A549 (cell line): ENCODE data around the gene PSMA4. TPM values are rescaled to one million over a fixed set of nuclear protein-coding genes. Genes with fewer than 3 reads are reported as not detected.
A peak's percentile ranks its signal among the peaks of the same experiment; 100 is the strongest.

Experiments used
- ATAC-seq, 2 experiments: fragments of 200-7000 bp in 1 of 2; fragments of >200 bp in 1 of 2; cut with Nextera tagmentation in 1 of 2; cut with Tn5 transposase in 1 of 2; 3 replicates each; pipeline versions ENCODE4 v1.8.0 to v1.9.1; 2018 to 2020; ENCODE audit warnings: mild to moderate bottlenecking in 1 of 2, moderate library complexity in 1 of 2
- CTCF ChIA-PET: fragments of 300-600 bp; sonication (Branson Sonifier 250); formaldehyde crosslinking; extraction: SDS; loops from one replicate; lab custom pipeline; 2021; ENCODE audit warnings: antibody characterized with exemption, inconsistent platforms; lab: Yijun Ruan, JAX
- POLR2A ChIA-PET: fragments of 350-600 bp; formaldehyde crosslinking; extraction: SDS; loops from one replicate; lab custom pipeline; 2021; ENCODE audit warnings: antibody characterized with exemption, inconsistent platforms; lab: Yijun Ruan, JAX
- DNase-seq, 2 experiments: peaks; one replicate each; pipeline versions ENCODE4 v3.0.0 to v3.0.0-alpha.2; 2011 to 2016; ENCODE audit warnings: low read depth in 1 of 2, low spot score in 1 of 2
- FAIRE-seq: peaks from 2 replicates; lab custom pipeline; 2011; peaks lifted over from hg19 to GRCh38; lab: Jason Lieb, UNC
- H3K27ac ChIP-seq, 2 experiments: fragments of >200 bp; sonication (Bioruptor Twin); formaldehyde crosslinking; 3 replicates each; pipeline ENCODE4 v1.5.1; 2016 to 2017
- H3K4me1 ChIP-seq: fragments of >200 bp; sonication (Bioruptor Twin); formaldehyde crosslinking; 3 replicates; pipeline ENCODE4 v1.6.1; 2016
- H3K4me2 ChIP-seq: fragments of >200 bp; sonication (Bioruptor Twin); formaldehyde crosslinking; 3 replicates; pipeline ENCODE4 v1.6.1; 2016
- H3K4me3 ChIP-seq: fragments of >200 bp; sonication (Bioruptor Twin); formaldehyde crosslinking; 3 replicates; pipeline ENCODE4 v1.5.1; 2016
- H3K9me3 ChIP-seq: fragments of >200 bp; sonication (Bioruptor Twin); formaldehyde crosslinking; 3 replicates; pipeline ENCODE4 v1.6.1; 2016
- BHLHE40 ChIP-seq: IDR thresholded peaks from 2 replicates; pipeline ENCODE4 v1.6.1; 2012; ENCODE audit warnings: low read depth, low read length, inconsistent platforms
- CBX2 ChIP-seq: fragments of 200-600 bp; sonication (generic); IDR thresholded peaks from 2 replicates; pipeline ENCODE4 v1.6.1; 2016; ENCODE audit warnings: low read depth, mild to moderate bottlenecking, borderline replicate concordance
- CBX8 ChIP-seq: fragments of 200-600 bp; sonication (generic); IDR thresholded peaks from 2 replicates; pipeline ENCODE4 v1.6.1; 2016
- CEBPB ChIP-seq, 2 experiments: fragments of >200 bp in 1 of 2; sonication (Bioruptor Twin) in 1 of 2; formaldehyde crosslinking in 1 of 2; IDR thresholded peaks; 2 replicates each; pipeline ENCODE4 v1.6.1; 2012 to 2016
- CHD2 ChIP-seq: fragments of 150-350 bp; IDR thresholded peaks from 2 replicates; pipeline ENCODE4 v1.6.1; 2014; ENCODE audit warnings: low read length; ENCODE audit not compliant: partially characterized antibody
- E2F6 ChIP-seq: IDR thresholded peaks from 2 replicates; pipeline ENCODE4 v1.6.1; 2012; ENCODE audit warnings: low read depth, borderline replicate concordance
- EHF ChIP-seq: fragments of 250-450 bp; sonication (Bioruptor Pico); IDR thresholded peaks from 2 replicates; pipeline ENCODE4 v1.5.0; 2020; ENCODE audit warnings: mild to moderate bottlenecking
- EP300 ChIP-seq, 2 experiments: fragments of >200 bp; sonication (Bioruptor Twin); formaldehyde crosslinking; IDR thresholded peaks; 2 replicates in 1 of 2; 3 replicates in 1 of 2; pipeline ENCODE4 v1.6.1; 2016 to 2017
- FOSB ChIP-seq: fragments of 250-450 bp; sonication (Bioruptor Pico); IDR thresholded peaks from 2 replicates; pipeline ENCODE4 v1.5.0; 2020; ENCODE audit warnings: mild to moderate bottlenecking, moderate library complexity
- FOSL2 ChIP-seq, 2 experiments: fragments of 450-650 bp in 1 of 2; fragments of >200 bp in 1 of 2; sonication (Bioruptor Twin) in 1 of 2; formaldehyde crosslinking; IDR thresholded peaks; 2 replicates each; pipeline versions ENCODE4 v1.5.0 to v1.6.1; 2016 to 2020; ENCODE audit warnings: mild to moderate bottlenecking in 1 of 2, moderate library complexity in 1 of 2
- FOXS1 ChIP-seq: fragments of 250-450 bp; sonication (Bioruptor Pico); IDR thresholded peaks from 2 replicates; pipeline ENCODE4 v1.5.0; 2020; ENCODE audit warnings: mild to moderate bottlenecking, moderate library complexity
- HES2 ChIP-seq: fragments of >200 bp; sonication (Bioruptor Twin); formaldehyde crosslinking; IDR thresholded peaks from 2 replicates; pipeline ENCODE4 v1.6.1; 2016
- HOXA7 ChIP-seq: fragments of 250-450 bp; sonication (Bioruptor Pico); IDR thresholded peaks from 2 replicates; pipeline ENCODE4 v1.5.0; 2020; ENCODE audit warnings: mild to moderate bottlenecking, moderate library complexity
- JUN ChIP-seq, 2 experiments: fragments of >200 bp; sonication (Bioruptor Twin); formaldehyde crosslinking; IDR thresholded peaks; 2 replicates in 1 of 2; 3 replicates in 1 of 2; pipeline ENCODE4 v1.6.1; 2016 to 2017
- JUNB ChIP-seq: fragments of >200 bp; sonication (Bioruptor Twin); formaldehyde crosslinking; IDR thresholded peaks from 2 replicates; pipeline ENCODE4 v1.6.1; 2016
- KDM1A ChIP-seq: fragments of 200-600 bp; sonication (generic); IDR thresholded peaks from 2 replicates; pipeline ENCODE4 v1.6.1; 2016; ENCODE audit warnings: low read depth, mild to moderate bottlenecking
- MAFK ChIP-seq: fragments of 450-650 bp; IDR thresholded peaks from 2 replicates; pipeline ENCODE4 v1.6.1; 2014; ENCODE audit not compliant: partially characterized antibody
- NFE2L2 ChIP-seq: fragments of 150-350 bp; conservative IDR thresholded peaks from 2 replicates; pipeline ENCODE4 v1.6.1; 2014; ENCODE audit warnings: low read length
- PHF8 ChIP-seq: fragments of 200-600 bp; sonication (generic); IDR thresholded peaks from 2 replicates; pipeline ENCODE4 v1.6.1; 2016; ENCODE audit warnings: low read depth, mild to moderate bottlenecking, antibody characterized with exemption, moderate library complexity, borderline replicate concordance
- POLR2A ChIP-seq: IDR thresholded peaks from 2 replicates; pipeline ENCODE4 v1.6.1; 2012; ENCODE audit warnings: mild to moderate bottlenecking, low read length
- RAD21 ChIP-seq, 2 experiments: fragments of >200 bp in 1 of 2; sonication (Bioruptor Twin) in 1 of 2; formaldehyde crosslinking in 1 of 2; IDR thresholded peaks in 1 of 2; conservative IDR thresholded peaks in 1 of 2; 2 replicates in 1 of 2; 3 replicates in 1 of 2; pipeline ENCODE4 v1.6.1; 2012 to 2018; ENCODE audit warnings: inconsistent platforms in 1 of 2
- SMC3 ChIP-seq: fragments of >200 bp; sonication (Bioruptor Twin); formaldehyde crosslinking; IDR thresholded peaks from 3 replicates; pipeline ENCODE4 v1.6.1; 2018; ENCODE audit warnings: inconsistent platforms
- TFCP2L1 ChIP-seq: fragments of 250-450 bp; sonication (Bioruptor Pico); IDR thresholded peaks from 2 replicates; pipeline ENCODE4 v1.5.0; 2021; ENCODE audit warnings: mild to moderate bottlenecking
- USF2 ChIP-seq: fragments of 450-650 bp; IDR thresholded peaks from 2 replicates; pipeline ENCODE4 v1.6.1; 2014; ENCODE audit warnings: antibody characterized with exemption
- ZC3H11A ChIP-seq: fragments of 450-650 bp; IDR thresholded peaks from 2 replicates; pipeline ENCODE4 v1.6.1; 2014; ENCODE audit warnings: antibody characterized with exemption, mild to moderate bottlenecking
- ZFP36 ChIP-seq: fragments of 450-650 bp; IDR thresholded peaks from 2 replicates; pipeline ENCODE4 v1.6.1; 2014; ENCODE audit warnings: borderline replicate concordance; ENCODE audit not compliant: partially characterized antibody
- ZNF302 ChIP-seq: fragments of 250-450 bp; sonication (Bioruptor Pico); IDR thresholded peaks from 2 replicates; pipeline ENCODE4 v1.9.0; 2021; ENCODE audit warnings: inconsistent platforms, mild to moderate bottlenecking, moderate library complexity
- WGBS: methylation state at CpG from one replicate; pipeline ENCODE4 v1.1.6; 2017; ENCODE audit errors: missing lambda C conversion rate; 5-methylcytosine and 5-hydroxymethylcytosine counted together
- polyA plus RNA-seq, 4 experiments: library from polyadenylated mRNA; depleted of rRNA in 3 of 4; stranded (reverse); fragments of >200 nt; fragmentation: RNase III in 1 of 4; extraction: RNeasy Plus Mini Kit Qiagen cat#74134 plus additional on column Dnase treatment in 1 of 4; gene quantifications; 2 replicates in 3 of 4; 3 replicates in 1 of 4; pipeline ENCODE4 v1.2.3, GENCODE V29; 2011 to 2017

Gene PSMA4
- polyA plus RNA-seq, 2 of the 4 experiments (the other 2 are of a cell fraction): 589 to 719 TPM

- peaks cover 13% of the 10 kb centered on the region for H3K4me1 ChIP-seq
- H3K9me3 ChIP-seq: no peaks in the 10 kb centered on the region
- 19% methylated on average over 1 of the region's 1 CpG for WGBS
- CTCF ChIA-PET: interaction anchor here (1.0 to 2.1 kb wide), 6 partner anchors 8 to 169 kb away, joined by 3 to 6 read pairs (median 4); no protein-coding TSS in a partner anchor
- FAIRE-seq (no peak), ATAC-seq (no peak), DNase-seq (no peak)
- H3K27ac ChIP-seq: peak overlapping the region; percentile 93 to 96
- H3K4me3 ChIP-seq: peak overlapping the region; percentile 72
- POLR2A ChIA-PET: interaction anchor here (2.2 to 4.8 kb wide), 3 partner anchors 8 to 24 kb away, joined by 13 to 69 read pairs (median 20); partner anchors contain the start of gene CHRNA5
- TF ChIP-seq POLR2A (no peak), MAFK (peak; percentile 75), FOSB (no peak)
- H3K4me2 ChIP-seq: peak overlapping the region; percentile 90
These were observed 1.4 kb downstream of the PSMA4 start for GRCh38 chr15:78541744-78542034.

- ChIA-PET POLR2A (interaction anchor here (4.8 kb wide), 1 partner anchor 23 kb away, joined by 69 read pairs; the partner anchor contains the start of gene CHRNA5), CTCF (interaction anchor here (0.5 to 2.1 kb wide), 4 partner anchors 9 to 56 kb away, joined by 3 to 6 read pairs (median 4); no protein-coding TSS in a partner anchor)
- H3K9me3 ChIP-seq: no peaks in the 10 kb centered on the region
- no peak overlapping the region for H3K4me3 ChIP-seq
- H3K27ac ChIP-seq: no peak overlapping the region
- 94% methylated on average over 3 of the region's 3 CpGs for WGBS
- DNase-seq (no peak), ATAC-seq (no peak), FAIRE-seq (no peak)
- peak overlapping the region; percentile 90 for H3K4me2 ChIP-seq
- TF ChIP-seq CBX2 (no peak), RAD21 (conservative IDR thresholded peaks at IDR 0.05 in 1 of 2, IDR thresholded peaks at IDR 0.05 in 1 of 2) (no peak), CHD2 (no peak), JUN (IDR thresholded peaks at IDR 0.05) (no peak)
- peaks cover 13% of the 10 kb centered on the region for H3K4me1 ChIP-seq
These were observed 2.4 kb downstream of the PSMA4 start for GRCh38 chr15:78542647-78543046.

- ATAC-seq (no peak), DNase-seq (no peak), FAIRE-seq (peak; percentile 56)
- H3K4me2 ChIP-seq: no peak overlapping the region
- no peak overlapping the region for H3K4me3 ChIP-seq
- no peaks in the 10 kb centered on the region for H3K4me1 ChIP-seq
- TF ChIP-seq ZNF302 (CRISPR knock-in tag) (no peak), USF2 (no peak), TFCP2L1 (no peak), NFE2L2 (no peak), KDM1A (no peak), EP300 (IDR thresholded peaks at IDR 0.05) (no peak), FOSL2 (IDR thresholded peaks at IDR 0.05) (no peak), FOSL2 (CRISPR knock-in tag; IDR thresholded peaks at IDR 0.05) (no peak), EHF (no peak), JUN (IDR thresholded peaks at IDR 0.05) (no peak)
- no peak overlapping the region for H3K27ac ChIP-seq
- CTCF ChIA-PET: interaction anchor here (1.3 to 2.0 kb wide), 3 partner anchors 9 to 15 kb away, joined by 5 to 11 read pairs (median 6); partner anchors contain the start of gene CHRNA5
- H3K9me3 ChIP-seq: no peaks in the 10 kb centered on the region
- 84% methylated on average over 6 of the region's 6 CpGs for WGBS
- POLR2A ChIA-PET: interaction anchor here (0.6 to 5.3 kb wide), 4 partner anchors 10 to 311 kb away, joined by 3 to 24 read pairs (median 12); partner anchors contain the start of genes CHRNA5 and PSMA4
These were observed 9.9 kb downstream of the PSMA4 start for GRCh38 chr15:78550194-78550593.

- 79% methylated on average over 3 of the region's 3 CpGs for WGBS
- Histone ChIP-seq H3K9me3 (no peaks in the 10 kb centered on the region), H3K4me3 (no peak overlapping the region), H3K27ac (no peak overlapping the region), H3K4me1 (no peaks in the 10 kb centered on the region), H3K4me2 (no peak overlapping the region)
- no peak for ATAC-seq
- no peak for FAIRE-seq
- ChIA-PET CTCF (interaction anchor here (1.0 to 1.9 kb wide), 2 partner anchors 9 to 84 kb away, joined by 3 to 6 read pairs; no protein-coding TSS in a partner anchor), POLR2A (interaction anchor here (3.1 to 5.3 kb wide), 2 partner anchors 10 to 15 kb away, joined by 20 to 24 read pairs; partner anchors contain the start of genes CHRNA5 and PSMA4)
- no peak for DNase-seq
- TF ChIP-seq SMC3: no peak
- no peak for TF ChIP-seq NFE2L2
- TF ChIP-seq ZFP36: no peak
- TF ChIP-seq CEBPB (IDR thresholded peaks at IDR 0.05): no peak
- no peak for TF ChIP-seq MAFK
- no peak for TF ChIP-seq HES2
- TF ChIP-seq E2F6: no peak
- TF ChIP-seq KDM1A: no peak
- no peak for TF ChIP-seq BHLHE40
- no peak for TF ChIP-seq HOXA7
- TF ChIP-seq JUNB: no peak
- TF ChIP-seq CBX8: no peak
- no peak for TF ChIP-seq FOSL2 (IDR thresholded peaks at IDR 0.05)
- TF ChIP-seq FOSL2 (CRISPR knock-in tag; IDR thresholded peaks at IDR 0.05): no peak
- no peak for TF ChIP-seq FOXS1 (CRISPR knock-in tag)
- TF ChIP-seq ZC3H11A: no peak
- TF ChIP-seq EP300 (IDR thresholded peaks at IDR 0.05): no peak
- no peak for TF ChIP-seq PHF8
These were observed 10.6 kb downstream of the PSMA4 start for GRCh38 chr15:78550815-78551214.
